Activated CD4-positive, alpha-beta memory T cell treated with anti-CD3 and anti-CD28 coated beads for 36 hours (primary cell): ENCODE measurements around the gene SPCS2. TPM values are rescaled to one million over a fixed set of nuclear protein-coding genes. Genes with fewer than 3 reads are reported as not detected.
A peak's percentile ranks its signal among the peaks of the same experiment; 100 is the strongest.

Source experiments
- CTCF ChIA-PET: fragments of 350-600 bp; sonication (Branson Sonifier 250); formaldehyde crosslinking; loops from one replicate; lab custom pipeline; 2021; ENCODE audit warnings: antibody characterized with exemption, inconsistent platforms; lab: Charles Lee
- POLR2A ChIA-PET: fragments of 350-600 bp; sonication (Branson Sonifier 250); formaldehyde crosslinking; loops from one replicate; lab custom pipeline; 2021; ENCODE audit warnings: antibody characterized with exemption; lab: Charles Lee
- DNase-seq: peaks from one replicate; pipeline ENCODE4 v3.0.0-alpha.2; 2020
- H3K27ac Mint-ChIP-seq: one replicate; pipeline ENCODE4 v1.8.0; 2021; ENCODE audit warnings: mixed read lengths
- H3K27me3 Mint-ChIP-seq: one replicate; pipeline ENCODE4 v1.8.0; 2021; ENCODE audit warnings: mixed read lengths
- H3K36me3 Mint-ChIP-seq: one replicate; pipeline ENCODE4 v1.8.0; 2021; ENCODE audit warnings: mixed read lengths
- H3K4me1 Mint-ChIP-seq: one replicate; pipeline ENCODE4 v1.8.0; 2021; ENCODE audit warnings: low read depth, mixed read lengths
- H3K4me3 Mint-ChIP-seq: one replicate; pipeline ENCODE4 v1.8.0; 2021; ENCODE audit warnings: mild to moderate bottlenecking, mixed read lengths
- H3K9me3 Mint-ChIP-seq: one replicate; pipeline ENCODE4 v1.8.0; 2021; ENCODE audit warnings: mixed read lengths
- intact Hi-C: fragments of 100-400 bp; cut with micrococcal nuclease; formaldehyde crosslinking; loops from one replicate; pipeline ENCODE4 v1.15.1; 2023
- total RNA-seq, 2 experiments: library from RNA; stranded (reverse); gene quantifications; one replicate each; pipeline ENCODE4 v1.2.3, GENCODE V29; 2021

The SPCS2 gene
- total RNA-seq, 2 experiments from 2014 or later: 126 to 138 TPM

DNA sequence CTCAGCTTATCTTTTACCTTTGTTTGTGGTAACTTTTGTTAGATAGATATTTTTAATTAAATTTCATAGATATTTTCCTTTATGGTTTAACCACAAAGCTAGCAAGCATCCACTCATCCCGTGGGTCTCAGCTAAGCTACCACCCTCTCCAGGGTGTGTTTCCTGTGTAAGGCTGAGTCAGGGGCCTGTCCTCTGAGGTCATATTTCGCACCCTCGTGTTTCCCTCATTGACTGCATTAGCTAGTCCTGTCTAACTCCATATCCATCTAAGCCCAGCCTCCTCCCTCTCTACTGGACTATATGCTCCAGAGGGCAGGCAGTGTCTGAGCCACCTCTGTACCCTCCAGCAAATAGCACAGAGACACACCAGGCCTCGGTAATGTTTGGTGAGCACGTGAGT is 16.9 kb upstream of the SPCS2 start:
- no peak overlapping the region for H3K4me3 Mint-ChIP-seq

DNA sequence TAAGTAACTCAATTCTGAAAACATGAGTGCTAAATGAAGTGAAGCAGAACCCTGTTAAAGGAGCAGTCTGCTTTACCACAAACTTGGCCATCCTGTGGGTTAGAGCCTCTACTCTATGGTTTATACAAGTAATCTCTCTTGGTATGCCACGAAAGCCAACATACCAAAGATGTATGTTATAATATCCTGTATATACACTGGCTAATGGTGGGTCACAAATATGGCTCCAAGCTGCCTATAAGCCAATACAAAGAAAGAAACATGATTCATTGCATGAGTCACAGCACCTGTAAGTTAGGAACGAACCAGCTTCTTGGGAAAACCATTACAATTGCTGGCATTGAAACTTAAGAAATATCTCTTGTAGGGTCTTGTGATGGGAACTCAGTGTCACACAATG is 16.3 kb upstream of the SPCS2 start:
- intact Hi-C loops: loop anchor here (2.0 kb wide), 1 partner anchor 16 kb away; the partner anchor contains the start of genes SPCS2 and XRRA1
- POLR2A ChIA-PET: interaction anchor here (0.6 to 0.9 kb wide), 2 partner anchors 170 to 338 kb away, joined by 3 to 4 read pairs; no protein-coding TSS in a partner anchor
- peaks cover 10% of the 10 kb centered on the region for H3K36me3 Mint-ChIP-seq
- H3K9me3 Mint-ChIP-seq: no peaks in the 10 kb centered on the region
- CTCF ChIA-PET: interaction anchor here (1.0 to 8.8 kb wide), 6 partner anchors 90 to 317 kb away, joined by 3 to 75 read pairs (median 28); no protein-coding TSS in a partner anchor
- H3K4me3 Mint-ChIP-seq: no peak overlapping the region
- H3K27me3 Mint-ChIP-seq: no peaks in the 10 kb centered on the region
- no peak overlapping the region for H3K27ac Mint-ChIP-seq
- peaks cover 6% of the 10 kb centered on the region for H3K4me1 Mint-ChIP-seq
- peak; percentile 29 for DNase-seq

More for the DNA sequence above, 16.9 kb upstream of the SPCS2 start:
- CTCF ChIA-PET: interaction anchor here (0.7 to 8.8 kb wide), 9 partner anchors 91 to 318 kb away, joined by 3 to 75 read pairs (median 11); no protein-coding TSS in a partner anchor
- H3K36me3 Mint-ChIP-seq: peaks cover 10% of the 10 kb centered on the region
- peak; percentile 39 for DNase-seq
- peaks cover 6% of the 10 kb centered on the region for H3K4me1 Mint-ChIP-seq
- peak overlapping the region; percentile 69 for H3K27ac Mint-ChIP-seq
- intact Hi-C loops: loop anchor here (2.0 kb wide), 1 partner anchor 17 kb away; the partner anchor contains the start of genes SPCS2 and XRRA1
- POLR2A ChIA-PET: interaction anchor here (0.9 kb wide), 1 partner anchor 11 kb away, joined by 3 read pairs; no protein-coding TSS in a partner anchor
- H3K27me3 Mint-ChIP-seq: no peaks in the 10 kb centered on the region
- no peaks in the 10 kb centered on the region for H3K9me3 Mint-ChIP-seq

DNA sequence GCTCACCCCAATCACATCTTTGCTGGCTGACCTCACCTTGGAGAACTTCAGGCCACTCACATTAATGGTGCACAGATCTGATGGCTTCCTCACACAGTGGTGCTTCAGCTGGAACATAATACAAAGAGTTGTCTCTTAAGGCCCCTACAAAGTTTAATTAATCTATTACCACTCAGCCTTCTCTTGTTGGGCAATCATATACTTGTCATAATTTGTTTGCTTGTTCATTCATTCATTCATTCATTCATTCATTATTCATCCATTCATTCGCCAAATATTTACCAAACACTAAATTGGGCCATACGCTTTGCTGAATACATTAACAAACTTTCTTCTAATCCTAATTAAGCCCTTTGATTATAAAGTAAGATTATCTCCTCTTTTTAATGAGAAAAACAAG is 15.3 kb upstream of the SPCS2 start:
- intact Hi-C loops: loop anchor here (2.0 kb wide), 1 partner anchor 15 kb away; the partner anchor contains the start of genes SPCS2 and XRRA1
- POLR2A ChIA-PET: no interaction called here
- H3K4me1 Mint-ChIP-seq: peaks cover 6% of the 10 kb centered on the region
- no peak overlapping the region for H3K27ac Mint-ChIP-seq
- H3K4me3 Mint-ChIP-seq: no peak overlapping the region
- H3K9me3 Mint-ChIP-seq: no peaks in the 10 kb centered on the region
- H3K27me3 Mint-ChIP-seq: no peaks in the 10 kb centered on the region
- DNase-seq: no peak
- CTCF ChIA-PET: interaction anchor here (7.2 kb wide), 1 partner anchor 316 kb away, joined by 58 read pairs; no protein-coding TSS in a partner anchor
- H3K36me3 Mint-ChIP-seq: peaks cover 10% of the 10 kb centered on the region

DNA sequence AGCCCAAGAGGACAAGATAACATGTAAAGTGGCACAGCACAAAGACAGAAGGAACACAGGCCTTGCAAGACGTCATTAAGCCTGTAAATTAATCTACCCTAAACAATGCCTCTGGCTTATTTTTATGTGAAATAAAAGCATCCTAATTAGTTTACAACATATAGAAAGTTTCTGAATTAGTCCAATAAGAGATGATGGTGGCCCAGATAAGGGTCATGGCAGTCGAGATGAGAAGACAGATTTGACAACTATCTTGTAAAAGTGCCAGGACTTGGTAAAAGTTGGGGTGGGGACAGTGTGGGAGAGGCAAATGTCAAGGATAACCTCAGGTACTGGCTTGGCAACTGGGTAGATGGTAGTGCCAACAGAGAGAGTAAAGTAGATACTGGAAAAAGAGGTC is 13.8 kb upstream of the SPCS2 start:
- DNase-seq: no peak
- Mint-ChIP-seq H3K27ac (no peak overlapping the region), H3K36me3 (peaks cover 10% of the 10 kb centered on the region), H3K4me1 (peaks cover 6% of the 10 kb centered on the region), H3K27me3 (no peaks in the 10 kb centered on the region), H3K4me3 (no peak overlapping the region), H3K9me3 (no peaks in the 10 kb centered on the region)
- intact Hi-C loops: no loop called here
- ChIA-PET POLR2A (no interaction called here), CTCF (no interaction called here)

DNA sequence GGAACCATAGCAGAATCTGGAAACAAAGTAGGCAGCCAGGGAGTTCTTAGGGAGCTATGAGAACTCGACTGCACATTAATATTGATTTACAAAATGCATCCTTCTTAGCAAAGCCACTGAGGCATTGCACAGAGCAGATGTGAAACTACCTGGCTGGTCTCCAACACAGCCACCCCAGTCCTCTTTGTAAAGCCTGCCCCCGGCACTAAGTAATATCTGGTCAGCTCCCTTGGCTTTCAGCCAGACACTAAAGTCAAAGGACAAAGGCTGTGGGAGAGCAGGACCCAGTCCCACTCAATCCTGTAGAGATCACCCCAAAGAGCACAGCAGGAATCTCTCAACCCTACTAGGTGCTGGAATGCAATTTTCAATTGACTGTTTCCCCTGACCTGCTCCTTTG is 13.0 kb upstream of the SPCS2 start:
- DNase-seq: no peak
- intact Hi-C loops: no loop called here
- no peaks in the 10 kb centered on the region for H3K27me3 Mint-ChIP-seq
- CTCF ChIA-PET: interaction anchor here (1.0 to 1.3 kb wide), 2 partner anchors 96 to 306 kb away, joined by 3 to 5 read pairs; no protein-coding TSS in a partner anchor
- H3K27ac Mint-ChIP-seq: no peak overlapping the region
- POLR2A ChIA-PET: no interaction called here
- peaks cover 12% of the 10 kb centered on the region for H3K36me3 Mint-ChIP-seq
- peaks cover 6% of the 10 kb centered on the region for H3K4me1 Mint-ChIP-seq
- no peaks in the 10 kb centered on the region for H3K9me3 Mint-ChIP-seq
- no peak overlapping the region for H3K4me3 Mint-ChIP-seq

DNA sequence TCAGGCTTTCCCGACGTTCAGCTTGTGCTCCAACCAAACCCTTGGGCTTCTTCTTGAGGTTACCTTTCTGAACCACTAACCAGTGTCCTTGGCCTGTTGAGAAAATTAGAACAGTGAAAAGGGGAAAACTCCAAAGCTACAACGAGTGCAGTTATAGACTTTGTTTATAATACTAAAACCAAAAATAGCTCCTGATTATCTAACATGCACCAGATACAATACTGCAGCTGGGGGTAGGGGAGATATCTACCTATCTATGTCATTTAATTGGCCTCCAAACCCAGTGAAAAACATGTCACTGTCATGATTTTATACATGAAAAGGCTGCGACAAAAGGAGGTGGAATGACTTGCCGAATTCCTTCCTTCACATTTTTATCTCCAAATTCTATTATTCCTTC is 12.1 kb upstream of the SPCS2 start:
- peaks cover 16% of the 10 kb centered on the region for H3K36me3 Mint-ChIP-seq
- H3K27ac Mint-ChIP-seq: no peak overlapping the region
- intact Hi-C loops: no loop called here
- DNase-seq: no peak
- ChIA-PET POLR2A (no interaction called here), CTCF (interaction anchor here (1.0 to 1.3 kb wide), 3 partner anchors 95 to 312 kb away, joined by 3 to 5 read pairs (median 3); no protein-coding TSS in a partner anchor)
- H3K4me3 Mint-ChIP-seq: no peak overlapping the region
- no peaks in the 10 kb centered on the region for H3K9me3 Mint-ChIP-seq
- H3K4me1 Mint-ChIP-seq: peaks cover 6% of the 10 kb centered on the region
- no peaks in the 10 kb centered on the region for H3K27me3 Mint-ChIP-seq

DNA sequence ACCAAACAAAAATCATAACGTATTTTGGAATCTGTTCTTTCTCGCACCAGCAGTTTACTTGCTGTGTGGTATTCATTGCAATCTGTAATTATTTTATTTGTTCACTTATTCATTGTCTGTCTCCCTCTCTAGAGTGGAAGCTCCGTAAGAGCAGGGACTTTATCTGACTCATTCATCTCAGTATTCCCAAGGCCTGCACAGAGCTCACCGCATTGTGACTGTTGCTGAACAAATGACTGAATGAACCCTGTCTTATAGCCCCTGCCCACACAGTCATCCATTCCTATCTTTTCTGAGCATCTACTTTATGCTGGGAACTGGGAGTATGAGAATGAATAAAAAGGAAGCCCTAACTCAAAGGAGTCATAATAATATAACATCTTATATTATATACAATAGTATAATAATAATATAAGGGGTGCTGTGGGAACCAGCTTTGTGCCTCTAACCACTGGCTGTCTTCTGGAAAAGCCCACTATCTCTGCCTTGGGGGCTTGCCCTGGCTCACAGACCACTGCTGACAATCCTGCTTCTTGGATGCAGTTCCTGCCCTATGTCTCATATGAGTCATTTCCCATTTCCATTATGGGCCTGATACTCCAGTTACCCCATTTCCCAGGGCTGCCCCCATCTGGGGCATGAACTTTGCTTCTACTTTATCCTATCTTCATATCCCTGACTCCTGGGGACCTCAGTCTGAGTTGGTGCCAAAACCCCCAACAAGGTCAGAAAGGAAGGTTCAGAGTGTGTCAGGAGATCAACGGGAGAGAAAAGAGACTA is 11.2 kb upstream of the SPCS2 start:
- Mint-ChIP-seq H3K36me3 (peaks cover 16% of the 10 kb centered on the region), H3K9me3 (no peaks in the 10 kb centered on the region), H3K27me3 (no peaks in the 10 kb centered on the region), H3K4me3 (no peak overlapping the region), H3K27ac (no peak overlapping the region), H3K4me1 (peaks cover 7% of the 10 kb centered on the region)
- CTCF ChIA-PET: interaction anchor here (0.6 to 1.3 kb wide), 3 partner anchors 94 to 639 kb away, joined by 3 to 5 read pairs (median 3); no protein-coding TSS in a partner anchor
- POLR2A ChIA-PET: no interaction called here
- intact Hi-C loops: no loop called here
- no peak for DNase-seq

DNA sequence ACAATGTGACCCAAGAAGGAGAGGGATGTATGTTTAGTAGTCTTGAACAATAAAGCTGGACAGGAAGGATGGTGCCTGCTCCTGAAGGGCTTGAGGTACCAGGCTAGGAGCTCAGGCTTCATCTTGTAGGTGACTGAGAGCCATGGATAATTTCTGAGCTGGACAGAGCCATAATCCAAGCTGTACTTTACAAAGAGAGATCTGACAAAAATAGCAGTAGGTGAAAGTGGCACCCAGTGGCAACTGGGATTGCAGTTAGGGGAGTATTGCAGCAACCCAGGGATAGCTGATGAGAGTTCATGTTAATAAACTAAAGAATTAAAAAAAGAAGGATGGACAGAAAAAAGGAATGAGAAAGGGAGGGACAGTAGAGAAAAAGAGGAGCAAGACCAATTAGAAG is 7.6 kb upstream of the SPCS2 start:
- Mint-ChIP-seq H3K36me3 (peaks cover 6% of the 10 kb centered on the region), H3K4me3 (no peak overlapping the region), H3K9me3 (no peaks in the 10 kb centered on the region), H3K4me1 (peaks cover 17% of the 10 kb centered on the region), H3K27ac (no peak overlapping the region), H3K27me3 (no peaks in the 10 kb centered on the region)
- intact Hi-C loops: no loop called here
- DNase-seq: no peak
- ChIA-PET CTCF (interaction anchor here (3.0 kb wide), 1 partner anchor 12 kb away, joined by 20 read pairs; no protein-coding TSS in a partner anchor), POLR2A (no interaction called here)

DNA sequence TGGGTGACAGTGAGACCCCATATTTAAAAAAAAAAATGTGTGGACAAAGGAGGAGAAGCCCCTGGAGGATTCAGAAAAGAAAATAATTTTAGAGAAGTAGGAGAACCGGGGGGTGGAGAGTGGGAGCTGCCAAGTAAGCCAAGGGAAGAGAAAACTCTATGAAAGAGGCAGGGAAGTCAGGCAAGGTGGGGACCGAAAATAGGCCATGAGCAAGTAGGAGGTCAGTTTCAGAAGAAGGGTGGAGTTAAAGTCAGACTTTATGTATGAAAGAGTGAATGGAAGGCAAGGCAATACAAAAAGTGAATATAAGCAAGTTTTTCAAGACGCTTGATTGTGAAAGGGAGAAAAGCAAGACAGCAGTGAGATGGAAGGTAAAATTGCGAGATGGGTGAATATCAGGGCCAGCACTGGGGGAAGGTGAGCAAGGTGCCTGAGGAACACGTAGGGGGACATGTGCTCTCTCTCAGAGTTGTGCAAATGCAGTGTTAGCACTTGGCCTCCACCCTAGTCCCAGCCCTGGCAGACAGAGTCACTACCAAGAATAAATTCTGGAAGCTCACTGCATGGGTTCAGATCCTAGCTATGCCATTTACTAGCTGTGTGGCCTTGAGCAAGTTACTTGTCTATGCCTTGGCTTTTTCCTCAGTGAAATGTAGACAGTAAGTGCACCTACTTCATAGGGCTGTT is 6.8 kb upstream of the SPCS2 start:
- POLR2A ChIA-PET: interaction anchor here (1.0 kb wide), 1 partner anchor 16 kb away, joined by 3 read pairs; no protein-coding TSS in a partner anchor
- no peak for DNase-seq
- no peaks in the 10 kb centered on the region for H3K27me3 Mint-ChIP-seq
- intact Hi-C loops: no loop called here
- CTCF ChIA-PET: interaction anchor here (1.1 to 3.0 kb wide), 3 partner anchors 12 to 306 kb away, joined by 3 to 20 read pairs (median 4); no protein-coding TSS in a partner anchor
- peaks cover 6% of the 10 kb centered on the region for H3K36me3 Mint-ChIP-seq
- no peak overlapping the region for H3K4me3 Mint-ChIP-seq
- peaks cover 17% of the 10 kb centered on the region for H3K4me1 Mint-ChIP-seq
- no peaks in the 10 kb centered on the region for H3K9me3 Mint-ChIP-seq
- peak overlapping the region; percentile 57 for H3K27ac Mint-ChIP-seq

DNA sequence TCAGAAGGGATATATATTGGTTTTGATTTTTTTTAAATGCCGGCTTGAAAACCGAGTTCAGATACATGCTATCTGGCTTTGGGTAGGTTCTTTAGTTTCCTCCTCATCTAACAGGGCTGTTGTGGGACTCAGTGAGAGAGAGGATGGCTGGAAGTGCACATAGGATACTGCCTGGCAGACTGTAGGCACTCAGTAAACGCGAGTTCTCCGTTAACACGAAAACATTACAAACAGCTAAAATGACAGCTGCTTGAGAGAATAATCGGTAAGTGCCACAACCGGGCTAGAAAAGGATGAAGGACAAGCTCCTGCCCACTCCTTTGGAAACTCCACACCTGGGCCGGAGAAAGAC is 544 bp upstream of the SPCS2 start:
- Mint-ChIP-seq H3K4me3 (peak overlapping the region; percentile 99), H3K4me1 (peaks cover 40% of the 10 kb centered on the region), H3K9me3 (no peaks in the 10 kb centered on the region), H3K27ac (peak overlapping the region; percentile 91), H3K36me3 (peaks cover 18% of the 10 kb centered on the region), H3K27me3 (no peaks in the 10 kb centered on the region)
- POLR2A ChIA-PET: interaction anchor here (0.8 to 1.4 kb wide), 4 partner anchors 36 to 74 kb away, joined by 3 to 8 read pairs (median 3); partner anchors contain the start of gene NEU3
- DNase-seq: no peak
- CTCF ChIA-PET: interaction anchor here (0.8 to 1.0 kb wide), 2 partner anchors 19 to 293 kb away, joined by 4 read pairs; no protein-coding TSS in a partner anchor
- intact Hi-C loops: loop anchor here (2.0 kb wide), 2 partner anchors 16 to 404 kb away; no protein-coding TSS in a partner anchor

DNA sequence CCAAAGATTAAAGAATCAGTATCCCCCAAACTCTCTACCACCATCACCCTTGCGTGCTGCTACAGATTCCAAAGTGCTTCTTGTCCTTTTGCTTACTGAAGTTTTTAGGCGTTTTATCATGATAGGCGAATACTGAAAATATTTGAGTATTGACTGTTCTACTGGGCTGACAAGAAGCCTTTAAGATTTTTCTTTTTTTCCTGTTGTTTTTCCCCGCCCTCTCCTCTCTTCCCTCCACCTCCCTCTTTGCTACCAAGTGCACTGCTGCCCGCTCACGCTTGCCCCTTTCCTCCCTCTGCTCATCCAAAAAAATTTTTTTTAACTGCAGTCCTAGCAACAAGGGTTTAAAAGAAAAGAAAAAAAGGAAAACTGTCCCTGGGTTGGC is 679 bp downstream of the SPCS2 start:
- H3K4me1 Mint-ChIP-seq: peaks cover 44% of the 10 kb centered on the region
- ChIA-PET CTCF (no interaction called here), POLR2A (no interaction called here)

More for the DNA sequence above, 679 bp downstream of the SPCS2 start:
- no peak for DNase-seq
- Mint-ChIP-seq H3K4me3 (peak overlapping the region; percentile 99), H3K9me3 (no peaks in the 10 kb centered on the region), H3K36me3 (peaks cover 19% of the 10 kb centered on the region), H3K27me3 (no peaks in the 10 kb centered on the region), H3K27ac (peak overlapping the region; percentile 91)
- intact Hi-C loops: loop anchor here (1.0 to 2.0 kb wide), 4 partner anchors 17 to 403 kb away; partner anchors contain the start of gene NEU3
